ENCODE results near the gene METTL27.
A peak's percentile ranks its signal among the peaks of the same experiment; 100 is the strongest.
"Not testable (repeated sequence)": the region's sequence is repeated elsewhere in the genome, so short reads cannot be mapped to it uniquely, and the experiment has no call there.

The METTL27 gene

GRCh38 chr7:73841689-73842066, 638 bp downstream of the METTL27 start:
- peaks cover 50% of the 10 kb centered on the region for H3K4me1 Mint-ChIP-seq
- peak overlapping the region; percentile 83 for H3K4me3 Mint-ChIP-seq
- no peak for TF ChIP-seq CTCF (IDR thresholded peaks at IDR 0.05)
- peaks cover 8% of the 10 kb centered on the region for H3K27me3 Mint-ChIP-seq (ENCODE audit: low read depth, poor library complexity)
- no peaks in the 10 kb centered on the region for H3K36me3 Mint-ChIP-seq (ENCODE audit: low read depth)
- peaks cover 11% of the 10 kb centered on the region for H3K9me3 Mint-ChIP-seq
- no peak for DNase-seq
- H3K27ac Mint-ChIP-seq, result no peak overlapping the region

GRCh38 chr7:73840715-73841379, 1.5 kb downstream of the METTL27 start:
- Mint-ChIP-seq H3K9me3 (peaks cover 11% of the 10 kb centered on the region), H3K36me3 (ENCODE audit: low read depth) (no peaks in the 10 kb centered on the region), H3K4me3 (peak overlapping the region; percentile 55), H3K27ac (no peak overlapping the region), H3K27me3 (ENCODE audit: low read depth, poor library complexity) (peaks cover 8% of the 10 kb centered on the region), H3K4me1 (peaks cover 44% of the 10 kb centered on the region)
- DNase-seq, result no peak
- no peak for TF ChIP-seq CTCF (IDR thresholded peaks at IDR 0.05)

- Mint-ChIP-seq H3K9me3 (peaks cover 11% of the 10 kb centered on the region), H3K4me1 (peaks cover 35% of the 10 kb centered on the region), H3K4me3 (no peak overlapping the region), H3K36me3 (ENCODE audit: low read depth) (no peaks in the 10 kb centered on the region), H3K27ac (no peak overlapping the region), H3K27me3 (ENCODE audit: low read depth, poor library complexity) (peaks cover 8% of the 10 kb centered on the region)
- TF ChIP-seq CTCF (IDR thresholded peaks at IDR 0.05), result no peak
- no peak for DNase-seq
Observed at GRCh38 chr7:73839743-73840714, 2.3 kb downstream of the METTL27 start.

GRCh38 chr7:73839290-73839689, 3.0 kb downstream of the METTL27 start:
- DNase-seq, result no peak
- Mint-ChIP-seq H3K27me3 (ENCODE audit: low read depth, poor library complexity) (peaks cover 8% of the 10 kb centered on the region), H3K27ac (no peak overlapping the region), H3K4me1 (peaks cover 29% of the 10 kb centered on the region), H3K36me3 (ENCODE audit: low read depth) (no peaks in the 10 kb centered on the region), H3K4me3 (no peak overlapping the region), H3K9me3 (peaks cover 14% of the 10 kb centered on the region)
- TF ChIP-seq CTCF (IDR thresholded peaks at IDR 0.05), result no peak

- peaks cover 6% of the 10 kb centered on the region for H3K27me3 Mint-ChIP-seq (ENCODE audit: low read depth, poor library complexity)
- no peak overlapping the region for H3K4me3 Mint-ChIP-seq
- peaks cover 24% of the 10 kb centered on the region for H3K4me1 Mint-ChIP-seq
- peaks cover 15% of the 10 kb centered on the region for H3K9me3 Mint-ChIP-seq
- TF ChIP-seq CTCF (IDR thresholded peaks at IDR 0.05), result no peak
- H3K36me3 Mint-ChIP-seq (ENCODE audit: low read depth), result no peaks in the 10 kb centered on the region
- DNase-seq, result no peak
- peak overlapping the region; percentile 30 for H3K27ac Mint-ChIP-seq
Observed at GRCh38 chr7:73838642-73839041, 3.7 kb downstream of the METTL27 start.

- not testable (repeated sequence) for H3K4me3 Mint-ChIP-seq; H3K27ac Mint-ChIP-seq; DNase-seq; H3K27me3 Mint-ChIP-seq (ENCODE audit: low read depth, poor library complexity); H3K36me3 Mint-ChIP-seq (ENCODE audit: low read depth)
- Mint-ChIP-seq H3K9me3 (peaks cover 15% of the 10 kb centered on the region), H3K4me1 (peaks cover 29% of the 10 kb centered on the region)
Observed at GRCh38 chr7:73837167-73837566, 5.1 kb downstream of the METTL27 start.

Measured in nephron progenitor cell (in vitro differentiated cells).